K562 (cell line): ENCODE data around the gene HDAC6. TPM values are rescaled to one million over a fixed set of nuclear protein-coding genes. Genes with fewer than 3 reads are reported as not detected.

Experiments
- CBX8 ChIP-seq: fragments of 200-600 bp; sonication (generic); IDR thresholded peaks from 2 replicates; pipeline ENCODE4 v1.6.1; 2012; ENCODE audit warnings: borderline replicate concordance, mixed run types, low read depth, mild to moderate bottlenecking, moderate library complexity, mixed read lengths, low read length, control low read depth, inconsistent platforms; ENCODE audit not compliant: poor library complexity, severe bottlenecking; ENCODE audit errors: extremely low read depth
- CREM ChIP-seq: IDR thresholded peaks from 2 replicates; pipeline ENCODE4 v1.6.1; 2014; ENCODE audit warnings: antibody characterized with exemption, low read depth
- EGR1 ChIP-seq: fragments of 450-650 bp; conservative IDR thresholded peaks from 2 replicates; pipeline ENCODE4 v1.6.1; 2017; ENCODE audit warnings: mild to moderate bottlenecking
- ESRRB ChIP-seq: fragments of 250-450 bp; sonication (Bioruptor Pico); IDR thresholded peaks from 2 replicates; pipeline ENCODE4 v1.5.0; 2020; ENCODE audit warnings: mild to moderate bottlenecking, moderate library complexity, borderline replicate concordance
- HMG20B ChIP-seq: fragments of 250-450 bp; sonication (Bioruptor Pico); IDR thresholded peaks from 2 replicates; pipeline ENCODE4 v1.5.0; 2021; ENCODE audit warnings: mild to moderate bottlenecking
- ILF3 ChIP-seq: fragments of 450-650 bp; IDR thresholded peaks from 2 replicates; pipeline ENCODE4 v1.6.1; 2018; ENCODE audit warnings: antibody characterized with exemption, mild to moderate bottlenecking, moderate library complexity, borderline replicate concordance
- MYBL2 ChIP-seq, 2 experiments: fragments of 450-650 bp in 1 of 2; sonication (generic) in 1 of 2; formaldehyde crosslinking in 1 of 2; IDR thresholded peaks; 2 replicates each; pipeline versions ENCODE4 v1.6.1 to v1.8.1; 2017 to 2022; ENCODE audit warnings: borderline replicate concordance in 1 of 2, inconsistent platforms in 1 of 2, low read depth in 1 of 2, mild to moderate bottlenecking in 1 of 2, missing genetic modification reagents in 1 of 2, moderate library complexity in 1 of 2
- MYC ChIP-seq, 2 experiments: fragments of 250-450 bp in 1 of 2; sonication (Bioruptor Pico) in 1 of 2; IDR thresholded peaks; 2 replicates each; pipeline versions ENCODE4 v1.5.1 to v1.6.1; 2012 to 2021; ENCODE audit warnings: low read depth in 2 of 2, borderline replicate concordance in 1 of 2, improper control_type of control experiment in 1 of 2, low read length in 1 of 2, mild to moderate bottlenecking in 1 of 2, moderate library complexity in 1 of 2
- NFATC3 ChIP-seq: fragments of 450-650 bp; IDR thresholded peaks from 2 replicates; pipeline ENCODE4 v1.6.1; 2017; ENCODE audit warnings: mild to moderate bottlenecking
- PTTG1 ChIP-seq: fragments of 450-650 bp; IDR thresholded peaks from 2 replicates; pipeline ENCODE4 v1.6.1; 2016; ENCODE audit warnings: low read depth, mild to moderate bottlenecking, missing genetic modification characterization, missing compliant biosample characterization
- RBBP5 ChIP-seq: fragments of 200-600 bp; sonication (generic); IDR thresholded peaks from 2 replicates; pipeline ENCODE4 v1.6.1; 2012; ENCODE audit warnings: borderline replicate concordance, mild to moderate bottlenecking, low read length, control low read depth, inconsistent platforms; ENCODE audit not compliant: insufficient read depth, poor library complexity, severe bottlenecking
- RBFOX2 ChIP-seq: fragments of 200-400 bp; formaldehyde crosslinking; IDR thresholded peaks from 2 replicates; pipeline ENCODE4 v1.6.1; 2017; ENCODE audit warnings: low read depth, mild to moderate bottlenecking, low read length, moderate library complexity
- RBM39 ChIP-seq: fragments of 200-400 bp; formaldehyde crosslinking; optimal IDR thresholded peaks from 2 replicates; pipeline ENCODE3; 2018; ENCODE audit warnings: low read depth, low read length
- RNF2 ChIP-seq: sonication (generic); IDR thresholded peaks from 2 replicates; pipeline ENCODE4 v1.6.1; 2016
- U2AF1 ChIP-seq: fragments of 200-400 bp; formaldehyde crosslinking; optimal IDR thresholded peaks from 2 replicates; pipeline ENCODE3; 2017; ENCODE audit warnings: mild to moderate bottlenecking, low read depth, low read length, moderate library complexity
- ZEB2 ChIP-seq: fragments of 450-650 bp; IDR thresholded peaks from 2 replicates; pipeline ENCODE4 v1.6.1; 2016
- ZNF282 ChIP-seq: sonication (generic); formaldehyde crosslinking; IDR thresholded peaks from 2 replicates; pipeline ENCODE4 v1.8.1; 2023; ENCODE audit warnings: missing genetic modification reagents
- ZNF316 ChIP-seq: fragments of 450-650 bp; IDR thresholded peaks from 2 replicates; pipeline ENCODE4 v1.6.1; 2016
- ZNF707 ChIP-seq: fragments of 250-450 bp; sonication (Bioruptor Pico); conservative IDR thresholded peaks from 2 replicates; pipeline ENCODE4 v1.8.0; 2022; ENCODE audit warnings: inconsistent platforms, mild to moderate bottlenecking, moderate library complexity
- ZNF785 ChIP-seq: fragments of 250-450 bp; sonication (Bioruptor Pico); IDR thresholded peaks from 2 replicates; pipeline ENCODE4 v1.4.0; 2020; ENCODE audit warnings: mild to moderate bottlenecking
- polyA plus RNA-seq, 8 experiments: library from polyadenylated mRNA; depleted of rRNA in 4 of 8; stranded (reverse) in 5 of 8; unstranded in 3 of 8; fragments of >200 nt; fragmentation: Nextera tagmentation in 2 of 8; fragmentation: Illumina TruSeq in 1 of 8; extraction: Ambion mirVana in 2 of 8; extraction: Trizol in 1 of 8; gene quantifications; 2 replicates each; pipeline versions ENCODE4 v1.2.1 to v1.2.3, GENCODE V29; 2011 to 2014; ENCODE audit warnings: inconsistent platforms in 1 of 8, missing spikeins in 1 of 8
- total RNA-seq, 7 experiments: library from RNA; depleted of rRNA in 6 of 7; stranded (reverse); fragments of >200 nt in 6 of 7; fragmentation: Illumina TruSeq in 2 of 7; extraction: Trizol in 2 of 7; gene quantifications; 2 replicates each; pipeline versions ENCODE4 v1.2.1 to v1.2.3, GENCODE V29; 2011 to 2021; ENCODE audit warnings: low replicate concordance in 1 of 7
- TF ChIP-seq, protein P1 (sequence below): fragments of 450-650 bp; IDR thresholded peaks from 2 replicates; pipeline ENCODE4 v1.6.1; 2017; ENCODE audit warnings: antibody characterized with exemption
- TF ChIP-seq, protein P2 (sequence below): fragments of 450-650 bp; IDR thresholded peaks from 2 replicates; pipeline ENCODE4 v1.7.1; 2018; ENCODE audit warnings: mild to moderate bottlenecking, low read depth; ENCODE audit not compliant: partially characterized antibody

HDAC6 gene
- total and polyA plus RNA-seq, 9 of the 15 experiments (the other 6 are each of a cell fraction or from before 2014, with no cell fraction given) = 29.9 to 101 (median 71.2) TPM

DNA sequence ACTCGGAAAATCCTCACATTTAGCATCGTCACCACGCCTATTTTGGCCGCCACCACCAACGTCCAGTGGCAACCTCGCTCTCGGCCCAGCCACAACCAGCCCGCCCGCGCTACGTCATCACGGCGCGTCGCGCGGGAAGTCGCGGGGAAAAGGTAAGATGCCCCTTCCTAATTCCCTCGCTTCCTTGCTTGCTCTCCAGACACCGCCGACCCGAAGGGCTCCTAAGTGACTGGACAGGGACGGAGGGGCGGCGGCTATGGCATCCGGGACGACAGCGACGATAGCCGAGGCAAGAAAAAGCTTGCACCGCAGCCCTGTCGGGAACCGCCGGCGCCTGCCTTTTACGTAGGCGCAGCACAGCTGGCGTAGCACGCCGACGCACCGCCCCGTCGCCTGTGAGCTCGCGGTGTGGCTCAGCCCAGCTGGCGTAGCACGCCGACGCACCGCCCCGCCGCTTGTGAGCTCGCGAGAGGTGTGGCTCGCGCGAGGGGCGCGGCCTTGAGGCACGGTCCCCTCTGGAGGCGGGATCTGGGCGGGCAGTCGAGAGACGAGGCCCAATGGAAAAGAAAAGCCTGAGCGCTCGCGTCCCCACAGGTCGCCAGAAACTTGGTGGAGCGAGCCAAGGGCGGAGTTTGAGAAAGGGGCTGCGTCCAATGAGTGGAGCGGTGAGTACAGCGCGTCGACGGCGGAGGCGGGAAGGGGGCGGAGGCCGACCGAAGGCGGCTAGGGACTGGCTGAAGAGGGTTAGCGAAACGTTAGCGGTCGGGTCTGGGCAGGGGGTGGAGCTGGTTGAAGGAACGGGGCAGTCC is at the start of gene HDAC6 (continued):
- TF ChIP-seq, protein P1, sequence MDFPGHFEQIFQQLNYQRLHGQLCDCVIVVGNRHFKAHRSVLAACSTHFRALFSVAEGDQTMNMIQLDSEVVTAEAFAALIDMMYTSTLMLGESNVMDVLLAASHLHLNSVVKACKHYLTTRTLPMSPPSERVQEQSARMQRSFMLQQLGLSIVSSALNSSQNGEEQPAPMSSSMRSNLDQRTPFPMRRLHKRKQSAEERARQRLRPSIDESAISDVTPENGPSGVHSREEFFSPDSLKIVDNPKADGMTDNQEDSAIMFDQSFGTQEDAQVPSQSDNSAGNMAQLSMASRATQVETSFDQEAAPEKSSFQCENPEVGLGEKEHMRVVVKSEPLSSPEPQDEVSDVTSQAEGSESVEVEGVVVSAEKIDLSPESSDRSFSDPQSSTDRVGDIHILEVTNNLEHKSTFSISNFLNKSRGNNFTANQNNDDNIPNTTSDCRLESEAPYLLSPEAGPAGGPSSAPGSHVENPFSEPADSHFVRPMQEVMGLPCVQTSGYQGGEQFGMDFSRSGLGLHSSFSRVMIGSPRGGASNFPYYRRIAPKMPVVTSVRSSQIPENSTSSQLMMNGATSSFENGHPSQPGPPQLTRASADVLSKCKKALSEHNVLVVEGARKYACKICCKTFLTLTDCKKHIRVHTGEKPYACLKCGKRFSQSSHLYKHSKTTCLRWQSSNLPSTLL = no peak
- TF ChIP-seq MYC (IDR thresholded peaks at IDR 0.05; ENCODE audit: low read depth, low read length) (peak; percentile 57; the same call in 1 of the 2 replicates), MYC (CRISPR knock-in tag; IDR thresholded peaks at IDR 0.05; ENCODE audit: borderline replicate concordance, low read depth) (0 out of 2 replicates have a peak, but pooled peaks have one; percentile 28), ZNF785 (CRISPR knock-in tag) (no peak), EGR1 (peak; percentile 81), RBM39 (no peak), HMG20B (CRISPR knock-in tag) (no peak), U2AF1 (no peak), CREM (peak; percentile 98), ZNF316 (0 out of 2 replicates have a peak, but pooled peaks have one; percentile 46), ZNF282 (CRISPR knock-in tag) (no peak), CBX8 (no peak), ESRRB (CRISPR knock-in tag) (no peak), RNF2 (no peak; the same call in 1 of the 2 replicates), NFATC3 (no peak), RBBP5 (peak; percentile 59), ILF3 (no peak), ZNF707 (CRISPR knock-in tag) (no peak), MYBL2 (IDR thresholded peaks at IDR 0.05; ENCODE audit: low read depth) (no peak), MYBL2 (CRISPR knock-in tag; IDR thresholded peaks at IDR 0.05; ENCODE audit: borderline replicate concordance) (no peak), ZEB2 (no peak), RBFOX2 (peak; percentile 72), PTTG1 (tag) (no peak)
- TF ChIP-seq, protein P2, sequence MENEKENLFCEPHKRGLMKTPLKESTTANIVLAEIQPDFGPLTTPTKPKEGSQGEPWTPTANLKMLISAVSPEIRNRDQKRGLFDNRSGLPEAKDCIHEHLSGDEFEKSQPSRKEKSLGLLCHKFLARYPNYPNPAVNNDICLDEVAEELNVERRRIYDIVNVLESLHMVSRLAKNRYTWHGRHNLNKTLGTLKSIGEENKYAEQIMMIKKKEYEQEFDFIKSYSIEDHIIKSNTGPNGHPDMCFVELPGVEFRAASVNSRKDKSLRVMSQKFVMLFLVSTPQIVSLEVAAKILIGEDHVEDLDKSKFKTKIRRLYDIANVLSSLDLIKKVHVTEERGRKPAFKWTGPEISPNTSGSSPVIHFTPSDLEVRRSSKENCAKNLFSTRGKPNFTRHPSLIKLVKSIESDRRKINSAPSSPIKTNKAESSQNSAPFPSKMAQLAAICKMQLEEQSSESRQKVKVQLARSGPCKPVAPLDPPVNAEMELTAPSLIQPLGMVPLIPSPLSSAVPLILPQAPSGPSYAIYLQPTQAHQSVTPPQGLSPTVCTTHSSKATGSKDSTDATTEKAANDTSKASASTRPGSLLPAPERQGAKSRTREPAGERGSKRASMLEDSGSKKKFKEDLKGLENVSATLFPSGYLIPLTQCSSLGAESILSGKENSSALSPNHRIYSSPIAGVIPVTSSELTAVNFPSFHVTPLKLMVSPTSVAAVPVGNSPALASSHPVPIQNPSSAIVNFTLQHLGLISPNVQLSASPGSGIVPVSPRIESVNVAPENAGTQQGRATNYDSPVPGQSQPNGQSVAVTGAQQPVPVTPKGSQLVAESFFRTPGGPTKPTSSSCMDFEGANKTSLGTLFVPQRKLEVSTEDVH = peak; percentile 98
